Measurements from ENCODE around the gene PDE10A.

DNA sequence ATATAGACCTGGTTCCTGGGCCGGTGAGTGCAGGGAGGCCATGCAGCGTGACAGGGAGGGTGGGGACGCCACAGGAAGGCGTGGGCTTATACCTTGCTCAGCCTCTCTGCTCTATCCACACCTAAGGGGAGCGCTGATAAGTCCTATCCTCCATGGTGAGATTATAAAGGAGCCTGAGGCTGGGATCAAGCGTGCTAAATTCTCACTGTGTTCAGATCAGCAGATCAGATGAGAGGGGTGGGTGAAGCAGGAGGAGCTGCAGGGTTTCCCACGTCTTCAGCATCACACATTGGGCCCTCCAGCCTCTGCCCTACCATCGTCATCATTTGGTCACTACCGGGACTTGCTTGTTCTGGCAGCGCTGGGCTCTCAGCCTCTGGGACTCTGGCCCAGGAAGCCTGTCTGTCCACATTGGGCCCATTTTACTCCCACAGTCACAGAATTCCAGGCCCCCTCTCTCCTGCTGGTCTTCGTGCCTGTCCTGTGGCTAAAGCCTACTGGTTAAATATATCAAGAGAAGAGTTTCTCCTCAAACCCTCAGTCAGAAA, 29.1 kb upstream of the PDE10A start:
- TF ChIP-seq, protein P1, sequence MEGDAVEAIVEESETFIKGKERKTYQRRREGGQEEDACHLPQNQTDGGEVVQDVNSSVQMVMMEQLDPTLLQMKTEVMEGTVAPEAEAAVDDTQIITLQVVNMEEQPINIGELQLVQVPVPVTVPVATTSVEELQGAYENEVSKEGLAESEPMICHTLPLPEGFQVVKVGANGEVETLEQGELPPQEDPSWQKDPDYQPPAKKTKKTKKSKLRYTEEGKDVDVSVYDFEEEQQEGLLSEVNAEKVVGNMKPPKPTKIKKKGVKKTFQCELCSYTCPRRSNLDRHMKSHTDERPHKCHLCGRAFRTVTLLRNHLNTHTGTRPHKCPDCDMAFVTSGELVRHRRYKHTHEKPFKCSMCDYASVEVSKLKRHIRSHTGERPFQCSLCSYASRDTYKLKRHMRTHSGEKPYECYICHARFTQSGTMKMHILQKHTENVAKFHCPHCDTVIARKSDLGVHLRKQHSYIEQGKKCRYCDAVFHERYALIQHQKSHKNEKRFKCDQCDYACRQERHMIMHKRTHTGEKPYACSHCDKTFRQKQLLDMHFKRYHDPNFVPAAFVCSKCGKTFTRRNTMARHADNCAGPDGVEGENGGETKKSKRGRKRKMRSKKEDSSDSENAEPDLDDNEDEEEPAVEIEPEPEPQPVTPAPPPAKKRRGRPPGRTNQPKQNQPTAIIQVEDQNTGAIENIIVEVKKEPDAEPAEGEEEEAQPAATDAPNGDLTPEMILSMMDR (IDR thresholded peaks at IDR 0.05) = no peak
- TF ChIP-seq, protein P2, sequence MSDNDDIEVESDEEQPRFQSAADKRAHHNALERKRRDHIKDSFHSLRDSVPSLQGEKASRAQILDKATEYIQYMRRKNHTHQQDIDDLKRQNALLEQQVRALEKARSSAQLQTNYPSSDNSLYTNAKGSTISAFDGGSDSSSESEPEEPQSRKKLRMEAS (CRISPR knock-in tag; IDR thresholded peaks at IDR 0.05) = no peak
- TF ChIP-seq SP1 (CRISPR knock-in tag; conservative IDR thresholded peaks at IDR 0.05) (no peak), ZNF219 (CRISPR knock-in tag; IDR thresholded peaks at IDR 0.05; ENCODE audit: borderline replicate concordance) (no peak), IRF2 (CRISPR knock-in tag; IDR thresholded peaks at IDR 0.05; ENCODE audit: borderline replicate concordance, low read depth) (no peak), ZNF232 (CRISPR knock-in tag; IDR thresholded peaks at IDR 0.05) (no peak)
- TF ChIP-seq, protein P3, sequence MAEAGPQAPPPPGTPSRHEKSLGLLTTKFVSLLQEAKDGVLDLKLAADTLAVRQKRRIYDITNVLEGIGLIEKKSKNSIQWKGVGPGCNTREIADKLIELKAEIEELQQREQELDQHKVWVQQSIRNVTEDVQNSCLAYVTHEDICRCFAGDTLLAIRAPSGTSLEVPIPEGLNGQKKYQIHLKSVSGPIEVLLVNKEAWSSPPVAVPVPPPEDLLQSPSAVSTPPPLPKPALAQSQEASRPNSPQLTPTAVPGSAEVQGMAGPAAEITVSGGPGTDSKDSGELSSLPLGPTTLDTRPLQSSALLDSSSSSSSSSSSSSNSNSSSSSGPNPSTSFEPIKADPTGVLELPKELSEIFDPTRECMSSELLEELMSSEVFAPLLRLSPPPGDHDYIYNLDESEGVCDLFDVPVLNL (CRISPR knock-in tag; IDR thresholded peaks at IDR 0.05; ENCODE audit: borderline replicate concordance, low read depth) = no peak

All from WTC11 (cell line).